ENCODE results near the gene TJP1. TPM values are rescaled to one million over a fixed set of nuclear protein-coding genes. Genes with fewer than 3 reads are reported as not detected.

Gene TJP1
- total RNA-seq, 1 donor: 86.9 TPM

DNA sequence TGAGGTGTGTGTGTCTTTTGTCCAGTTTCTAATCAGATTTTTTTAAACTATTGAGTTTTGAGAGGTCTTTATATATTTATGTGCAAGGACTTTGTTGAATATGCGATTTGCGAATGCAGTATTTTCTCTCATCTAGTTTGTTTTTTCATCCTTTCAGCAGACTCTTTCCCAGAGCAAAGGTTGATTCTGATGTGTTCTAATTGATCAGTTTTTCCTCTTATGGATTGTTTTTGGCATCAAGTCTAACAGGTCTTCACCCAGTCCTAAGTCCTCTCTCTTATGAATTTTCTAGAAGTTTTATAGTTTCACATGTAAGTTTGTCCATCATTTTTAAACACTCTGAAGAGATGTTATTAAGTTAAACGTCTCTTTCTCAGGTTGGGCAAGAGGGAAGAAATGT, 17.8 kb upstream of the TJP1 start:
- H3K79me2 ChIP-seq (ENCODE audit: insufficient read depth, low read length): no peaks in the 10 kb centered on the region
- H4K20me1 ChIP-seq (ENCODE audit: insufficient read depth, low read length): no peaks in the 10 kb centered on the region
- TF ChIP-seq CTCF (IDR thresholded peaks at IDR 0.05; ENCODE audit: extremely low read depth, low read depth, low read length): no peak
- no peaks in the 10 kb centered on the region for H3K9me3 ChIP-seq (ENCODE audit: low read depth, low read length)
- no peak overlapping the region for H3K4me2 ChIP-seq (ENCODE audit: insufficient read depth, low read length)
- H3K4me3 ChIP-seq (ENCODE audit: insufficient read depth, low read length): no peak overlapping the region
- peaks cover 18% of the 10 kb centered on the region for H3K4me1 ChIP-seq (ENCODE audit: insufficient read depth, low read length)
- H3K27ac ChIP-seq (ENCODE audit: low read depth, low read length): no peak overlapping the region
- H3K36me3 ChIP-seq (ENCODE audit: insufficient read depth, low read length): no peaks in the 10 kb centered on the region
- H2AFZ ChIP-seq (ENCODE audit: low read length): no peak overlapping the region
- H3K27me3 ChIP-seq (ENCODE audit: insufficient read depth, low read length): no peaks in the 10 kb centered on the region
- no peak for DNase-seq (ENCODE audit: insufficient read length, low spot score, missing footprints)

DNA sequence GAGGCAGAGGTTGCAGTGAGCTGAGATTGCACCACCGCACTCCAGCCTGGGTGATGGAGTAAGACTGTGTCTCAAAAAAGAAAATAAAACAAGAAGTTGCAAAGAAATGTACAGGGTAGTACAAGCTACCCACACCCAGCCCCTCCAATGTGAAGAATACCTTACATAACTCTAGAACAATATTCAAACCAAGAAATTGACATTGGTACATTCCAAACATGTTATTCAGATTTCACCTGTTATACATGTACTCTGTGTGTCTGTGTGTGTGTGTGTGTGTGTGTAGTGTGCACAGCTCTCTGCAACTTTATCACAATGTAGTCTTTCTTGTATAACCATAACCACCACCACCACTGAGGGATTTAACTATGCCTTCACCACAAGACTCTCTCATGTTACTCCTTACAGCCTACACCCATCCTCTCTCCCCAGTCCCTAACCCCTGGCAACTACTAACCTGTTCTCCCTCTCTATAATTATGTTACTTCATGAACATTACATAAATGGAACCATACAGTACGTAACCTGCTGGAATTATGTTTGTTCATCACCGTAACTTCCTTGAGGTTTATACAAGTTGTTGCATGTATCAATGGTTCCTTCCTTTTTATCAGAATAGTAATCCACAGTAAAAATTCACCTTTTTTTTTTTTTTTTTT, 16.2 kb upstream of the TJP1 start:
- no peak for TF ChIP-seq CTCF (IDR thresholded peaks at IDR 0.05; ENCODE audit: extremely low read depth, low read depth, low read length)
- Histone ChIP-seq H3K4me3 (ENCODE audit: insufficient read depth, low read length) (no peak overlapping the region), H3K4me2 (ENCODE audit: insufficient read depth, low read length) (no peak overlapping the region), H3K27ac (ENCODE audit: low read depth, low read length) (no peak overlapping the region), H2AFZ (ENCODE audit: low read length) (no peak overlapping the region), H3K79me2 (ENCODE audit: insufficient read depth, low read length) (no peaks in the 10 kb centered on the region), H3K27me3 (ENCODE audit: insufficient read depth, low read length) (no peaks in the 10 kb centered on the region), H4K20me1 (ENCODE audit: insufficient read depth, low read length) (no peaks in the 10 kb centered on the region), H3K4me1 (ENCODE audit: insufficient read depth, low read length) (peaks cover 4% of the 10 kb centered on the region), H3K9me3 (ENCODE audit: low read depth, low read length) (no peaks in the 10 kb centered on the region), H3K36me3 (ENCODE audit: insufficient read depth, low read length) (no peaks in the 10 kb centered on the region)
- DNase-seq (ENCODE audit: insufficient read length, low spot score, missing footprints): no peak

DNA sequence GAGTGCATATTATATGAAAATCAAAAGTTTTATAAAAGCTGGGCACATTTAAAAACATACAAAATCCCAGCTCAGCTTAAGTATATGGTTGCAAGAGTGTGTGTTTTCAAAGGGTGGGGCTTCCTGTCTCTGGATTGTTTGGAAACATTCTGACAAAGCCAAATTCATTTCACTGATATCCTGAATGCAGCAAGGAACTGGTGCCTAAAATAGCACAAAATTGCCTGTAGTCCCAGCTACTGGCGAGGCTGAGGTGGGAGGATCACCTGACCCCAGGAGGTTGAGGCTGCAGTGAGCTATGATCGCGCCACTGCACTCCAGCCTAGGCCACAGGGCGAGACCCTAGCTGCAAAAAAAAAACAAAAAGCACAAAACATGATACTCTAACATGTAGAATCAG, 13.0 kb upstream of the TJP1 start:
- Histone ChIP-seq H4K20me1 (ENCODE audit: insufficient read depth, low read length) (no peaks in the 10 kb centered on the region), H3K36me3 (ENCODE audit: insufficient read depth, low read length) (no peaks in the 10 kb centered on the region), H2AFZ (ENCODE audit: low read length) (no peak overlapping the region), H3K9me3 (ENCODE audit: low read depth, low read length) (no peaks in the 10 kb centered on the region), H3K79me2 (ENCODE audit: insufficient read depth, low read length) (no peaks in the 10 kb centered on the region), H3K27me3 (ENCODE audit: insufficient read depth, low read length) (no peaks in the 10 kb centered on the region), H3K4me3 (ENCODE audit: insufficient read depth, low read length) (no peak overlapping the region), H3K4me2 (ENCODE audit: insufficient read depth, low read length) (no peak overlapping the region), H3K27ac (ENCODE audit: low read depth, low read length) (no peak overlapping the region), H3K4me1 (ENCODE audit: insufficient read depth, low read length) (peaks cover 3% of the 10 kb centered on the region)
- no peak for DNase-seq (ENCODE audit: insufficient read length, low spot score, missing footprints)
- TF ChIP-seq CTCF (IDR thresholded peaks at IDR 0.05; ENCODE audit: extremely low read depth, low read depth, low read length): no peak

- Histone ChIP-seq H3K27ac (ENCODE audit: low read depth, low read length) (no peak overlapping the region), H3K9me3 (ENCODE audit: low read depth, low read length) (no peaks in the 10 kb centered on the region), H3K4me3 (ENCODE audit: insufficient read depth, low read length) (no peak overlapping the region), H3K36me3 (ENCODE audit: insufficient read depth, low read length) (no peaks in the 10 kb centered on the region), H2AFZ (ENCODE audit: low read length) (no peak overlapping the region), H3K4me2 (ENCODE audit: insufficient read depth, low read length) (no peak overlapping the region), H3K4me1 (ENCODE audit: insufficient read depth, low read length) (peaks cover 3% of the 10 kb centered on the region), H3K79me2 (ENCODE audit: insufficient read depth, low read length) (no peaks in the 10 kb centered on the region), H4K20me1 (ENCODE audit: insufficient read depth, low read length) (no peaks in the 10 kb centered on the region), H3K27me3 (ENCODE audit: insufficient read depth, low read length) (no peaks in the 10 kb centered on the region)
- no peak for DNase-seq (ENCODE audit: insufficient read length, low spot score, missing footprints)
- TF ChIP-seq CTCF (IDR thresholded peaks at IDR 0.05; ENCODE audit: extremely low read depth, low read depth, low read length): no peak
These were observed 10.4 kb upstream of the TJP1 start for GRCh38 chr15:29832709-29833108.

All from osteoblast (primary cell).